GM12878 (cell line): ENCODE data around the gene P2RX7. TPM values are rescaled to one million over a fixed set of nuclear protein-coding genes. Genes with fewer than 3 reads are reported as not detected.

Experiments
- ATAC-seq: fragments of 200-7000 bp; cut with Tn5 transposase; 3 replicates; pipeline ENCODE4 v1.9.1; 2020; ENCODE audit warnings: mild to moderate bottlenecking, moderate library complexity
- BruUV-seq: library from RNA; stranded (reverse); fragments of 400-500 nt; replicated peaks from 2 replicates; lab custom pipeline; 2021; lab: Mats Ljungman, UMichigan
- CTCF ChIA-PET: fragments of 300-600 bp; sonication (Branson Sonifier 250); formaldehyde crosslinking; extraction: SDS; loops from one replicate; lab custom pipeline; 2021; ENCODE audit warnings: inconsistent platforms; lab: Yijun Ruan, JAX
- POLR2A ChIA-PET: fragments of 350-600 bp; formaldehyde crosslinking; extraction: SDS; loops from one replicate; lab custom pipeline; 2021; ENCODE audit warnings: inconsistent platforms; lab: Charles Lee
- RAD21 ChIA-PET: fragments of 300-600 bp; sonication (Branson Sonifier 250); formaldehyde crosslinking; loops from one replicate; lab custom pipeline; 2023; ENCODE audit warnings: antibody characterized with exemption; ENCODE audit not compliant: unreplicated experiment; lab: Charles Lee
- SMC1A ChIA-PET: fragments of 300-600 bp; sonication (Branson Sonifier 250); formaldehyde crosslinking; loops from one replicate; lab custom pipeline; 2023; ENCODE audit not compliant: unreplicated experiment, uncharacterized antibody; lab: Charles Lee
- DNase-seq: peaks from one replicate; pipeline ENCODE4 v3.0.0-alpha.2; 2011; ENCODE audit warnings: low read depth, low spot score
- FAIRE-seq: peaks from 3 replicates; lab custom pipeline; 2011; peaks lifted over from hg19 to GRCh38; lab: Jason Lieb, UNC
- H2AFZ ChIP-seq: 2 replicates; pipeline ENCODE4 v1.6.0; 2011; ENCODE audit warnings: low read depth, low read length, control low read depth; ENCODE audit not compliant: control insufficient read depth
- H3K27ac ChIP-seq: 2 replicates; pipeline ENCODE4 v1.5.1; 2011; ENCODE audit warnings: control low read depth; ENCODE audit not compliant: control insufficient read depth, insufficient read depth
- H3K27me3 ChIP-seq, 2 experiments: replicated peaks in 1 of 2; 2 replicates each; pipeline versions ENCODE4 v1.6.0 to v1.6.1; 2011; ENCODE audit warnings: low read length in 1 of 2; ENCODE audit not compliant: control insufficient read depth in 2 of 2, insufficient read depth in 2 of 2
- H3K36me3 ChIP-seq, 2 experiments: 2 replicates each; pipeline ENCODE4 v1.5.1; 2011; ENCODE audit warnings: low read length in 1 of 2; ENCODE audit not compliant: control insufficient read depth in 2 of 2, insufficient read depth in 2 of 2
- H3K4me1 ChIP-seq: 2 replicates; pipeline ENCODE4 v1.6.1; 2011; ENCODE audit warnings: mild to moderate bottlenecking, low read length, moderate library complexity, mixed read lengths; ENCODE audit not compliant: control insufficient read depth, insufficient read depth
- H3K4me2 ChIP-seq: 2 replicates; pipeline ENCODE4 v1.6.0; 2011; ENCODE audit warnings: control low read depth; ENCODE audit not compliant: control insufficient read depth, insufficient read depth
- H3K4me3 ChIP-seq: fragments of 200-600 bp; sonication (generic); 2 replicates; pipeline ENCODE4 v1.5.1; 2016
- H3K79me2 ChIP-seq: 2 replicates; pipeline ENCODE4 v1.6.0; 2011; ENCODE audit warnings: low read length; ENCODE audit not compliant: control insufficient read depth, insufficient read depth
- H3K9ac ChIP-seq: 2 replicates; pipeline ENCODE4 v1.8.0; 2011; ENCODE audit warnings: low read length, control low read depth, mixed read lengths; ENCODE audit not compliant: control insufficient read depth, insufficient read depth
- H3K9me3 ChIP-seq: replicated peaks from 3 replicates; pipeline ENCODE4 v1.5.1; 2011; ENCODE audit warnings: mild to moderate bottlenecking, low read length; ENCODE audit not compliant: control insufficient read depth, insufficient read depth
- H4K20me1 ChIP-seq: 2 replicates; pipeline ENCODE4 v1.6.0; 2011; ENCODE audit not compliant: control insufficient read depth, insufficient read depth
- ASH2L ChIP-seq: fragments of 300-600, 200-600 bp; sonication (generic); IDR thresholded peaks from 2 replicates; pipeline ENCODE4 v1.6.1; 2017; ENCODE audit warnings: low read depth, mild to moderate bottlenecking, borderline replicate concordance
- CBX3 ChIP-seq: fragments of 200-600 bp; sonication (generic); IDR thresholded peaks from 2 replicates; pipeline ENCODE4 v1.6.1; 2016; ENCODE audit warnings: low read depth, borderline replicate concordance
- CREB1 ChIP-seq: IDR thresholded peaks from 2 replicates; pipeline ENCODE4 v1.6.1; 2012; ENCODE audit warnings: low read depth, mild to moderate bottlenecking, inconsistent platforms
- FOXM1 ChIP-seq: IDR thresholded peaks from 2 replicates; pipeline ENCODE4 v1.6.1; 2012; ENCODE audit warnings: low read depth, mild to moderate bottlenecking, inconsistent platforms, low read length, moderate library complexity
- MEF2A ChIP-seq: IDR thresholded peaks from 2 replicates; pipeline ENCODE4 v1.6.1; 2011; ENCODE audit warnings: low read depth, mild to moderate bottlenecking, low read length, moderate library complexity; ENCODE audit not compliant: insufficient read depth
- RAD21 ChIP-seq: IDR thresholded peaks from 2 replicates; pipeline ENCODE4 v1.6.1; 2011; ENCODE audit warnings: mild to moderate bottlenecking, low read depth, low read length, moderate library complexity; ENCODE audit not compliant: insufficient read depth
- RCOR1 ChIP-seq: conservative IDR thresholded peaks from 2 replicates; pipeline ENCODE4 v1.6.1; 2012; ENCODE audit warnings: low read depth, low read length, improper control_type of control experiment
- SREBF1 ChIP-seq: IDR thresholded peaks from 2 replicates; pipeline ENCODE4 v1.6.1; 2012; ENCODE audit warnings: mild to moderate bottlenecking, low read length
- TCF12 ChIP-seq: IDR thresholded peaks from 2 replicates; pipeline ENCODE4 v1.6.1; 2011; ENCODE audit warnings: low read depth, mild to moderate bottlenecking, low read length
- ZBTB4 ChIP-seq: fragments of 450-650 bp; formaldehyde crosslinking; IDR thresholded peaks from 2 replicates; pipeline ENCODE4 v1.4.0; 2022; ENCODE audit warnings: mild to moderate bottlenecking, moderate library complexity
- ZNF207 ChIP-seq: fragments of 450-650 bp; IDR thresholded peaks from 2 replicates; pipeline ENCODE4 v1.6.1; 2014; ENCODE audit warnings: antibody characterized with exemption, mild to moderate bottlenecking, borderline replicate concordance
- WGBS: methylation state at CpG from one replicate; pipeline ENCODE4 v1.1.6; 2016; ENCODE audit warnings: low lambda C conversion rate; ENCODE audit not compliant: insufficient replicate concordance, insufficient coverage; ENCODE audit errors: missing lambda C conversion rate; 5-methylcytosine and 5-hydroxymethylcytosine counted together
- in situ Hi-C: fragments of 300-500 bp; cut with MboI; formaldehyde crosslinking; loops from 9 replicates; pipeline ENCODE4 v1.14.3; 2018; ENCODE audit warnings: mixed read lengths
- intact Hi-C: fragments of 100-400 bp; cut with micrococcal nuclease; formaldehyde crosslinking; loops from one replicate; pipeline ENCODE4 v1.14.2; 2022; ENCODE audit not compliant: unreplicated experiment
- polyA plus RNA-seq, 11 experiments: library from polyadenylated mRNA; depleted of rRNA in 4 of 11; unstranded in 6 of 11; stranded (reverse) in 5 of 11; fragments of >200 nt; fragmentation: Nextera tagmentation in 4 of 11; fragmentation: Illumina TruSeq in 1 of 11; extraction: Ambion mirVana in 4 of 11; extraction: Trizol in 1 of 11; gene quantifications; 1 replicate in 1 of 11; 2 replicates in 10 of 11; pipeline versions ENCODE4 v1.2.1 to v1.2.3, GENCODE V29; 2011 to 2016; ENCODE audit warnings: inconsistent platforms in 2 of 11, missing spikeins in 2 of 11, low read depth in 1 of 11
- total RNA-seq, 4 experiments: library from RNA; depleted of rRNA in 3 of 4; stranded (reverse); fragments of >200 nt in 3 of 4; fragmentation: Illumina TruSeq in 1 of 4; extraction: Trizol in 1 of 4; gene quantifications; 2 replicates each; pipeline versions ENCODE4 v1.2.1 to v1.2.3, GENCODE V29; 2013 to 2021
- TF ChIP-seq, protein P1 (sequence below): IDR thresholded peaks from 2 replicates; pipeline ENCODE4 v1.6.1; 2012; ENCODE audit warnings: low read depth, low read length, improper control_type of control experiment

P2RX7 gene
- total and polyA plus RNA-seq, 10 of the 15 experiments (the other 5 are each of a cell fraction or from before 2014, with no cell fraction given): 0.74 to 2.6 (median 1.5) TPM

- no peaks in the 10 kb centered on the region for H4K20me1 ChIP-seq
- no peaks in the 10 kb centered on the region for H3K36me3 ChIP-seq
- H3K27ac ChIP-seq: no peak overlapping the region
- H3K27me3 ChIP-seq: no peaks in the 10 kb centered on the region
- 95% methylated on average over 11 of the region's 11 CpGs for WGBS
- ATAC-seq: no peak
- no peak overlapping the region for H3K9ac ChIP-seq
- no peak overlapping the region for H3K4me3 ChIP-seq
- no peak overlapping the region for H3K4me2 ChIP-seq
- FAIRE-seq: no peak
- in situ Hi-C loops (no loop called here), intact Hi-C loops (no loop called here)
- ChIA-PET RAD21 (interaction anchor here (0.6 kb wide), 1 partner anchor 17 kb away, joined by 3 read pairs; no protein-coding TSS in a partner anchor), POLR2A (interaction anchor here (2.7 kb wide), 1 partner anchor 10 kb away, joined by 11 read pairs; the partner anchor contains the start of gene P2RX7), CTCF (no interaction called here), SMC1A (interaction anchor here (1.3 to 2.6 kb wide), 2 partner anchors 10 to 15 kb away, joined by 3 to 10 read pairs; partner anchors contain the start of gene P2RX7)
- H2AFZ ChIP-seq: no peak overlapping the region
- H3K9me3 ChIP-seq: no peaks in the 10 kb centered on the region; the same call in 2 of the 3 replicates
- BruUV-seq: no TSS peak
- no peaks in the 10 kb centered on the region for H3K79me2 ChIP-seq
- peaks cover 25% of the 10 kb centered on the region for H3K4me1 ChIP-seq
- no peak for TF ChIP-seq RCOR1
- TF ChIP-seq, protein P1, sequence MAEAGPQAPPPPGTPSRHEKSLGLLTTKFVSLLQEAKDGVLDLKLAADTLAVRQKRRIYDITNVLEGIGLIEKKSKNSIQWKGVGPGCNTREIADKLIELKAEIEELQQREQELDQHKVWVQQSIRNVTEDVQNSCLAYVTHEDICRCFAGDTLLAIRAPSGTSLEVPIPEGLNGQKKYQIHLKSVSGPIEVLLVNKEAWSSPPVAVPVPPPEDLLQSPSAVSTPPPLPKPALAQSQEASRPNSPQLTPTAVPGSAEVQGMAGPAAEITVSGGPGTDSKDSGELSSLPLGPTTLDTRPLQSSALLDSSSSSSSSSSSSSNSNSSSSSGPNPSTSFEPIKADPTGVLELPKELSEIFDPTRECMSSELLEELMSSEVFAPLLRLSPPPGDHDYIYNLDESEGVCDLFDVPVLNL: no peak
- no peak for TF ChIP-seq ZBTB4 (CRISPR knock-in tag)
- no peak for TF ChIP-seq FOXM1
- TF ChIP-seq CBX3: no peak
- no peak for TF ChIP-seq SREBF1
- no peak for TF ChIP-seq CREB1
- no peak for TF ChIP-seq RAD21
- TF ChIP-seq ASH2L: no peak
- no peak for TF ChIP-seq ZNF207
- TF ChIP-seq TCF12: no peak
- TF ChIP-seq MEF2A: no peak
- no peak for DNase-seq
Measured at GRCh38 chr12:121142171-121142950, 9.7 kb downstream of the P2RX7 start.
